Upper lobe of left lung (tissue), 4 donors: ENCODE measurements around the gene ITPR1.

Source experiments
- POLR2A ChIP-seq, 4 donors: fragments of 450-650 bp; IDR thresholded peaks; one replicate each; pipeline ENCODE4 v1.5.1; 2016 to 2017; ENCODE audit warnings: antibody characterized with exemption in 4 of 4, mild to moderate bottlenecking in 2 of 4
- POLR2AphosphoS5 ChIP-seq, 2 donors: sonication (generic); formaldehyde crosslinking; IDR thresholded peaks; one replicate each; pipeline ENCODE4 v1.5.1; 2017; ENCODE audit warnings: antibody characterized with exemption in 2 of 2
- TF ChIP-seq, protein P1 (sequence below), 6 experiments: fragments of 450-650 bp in 4 of 6; fragments of 200-600 bp in 2 of 6; sonication (generic) in 2 of 6; IDR thresholded peaks; one replicate each; pipeline ENCODE4 v1.5.1; 2016 to 2019; ENCODE audit warnings: antibody characterized with exemption in 6 of 6

DNA sequence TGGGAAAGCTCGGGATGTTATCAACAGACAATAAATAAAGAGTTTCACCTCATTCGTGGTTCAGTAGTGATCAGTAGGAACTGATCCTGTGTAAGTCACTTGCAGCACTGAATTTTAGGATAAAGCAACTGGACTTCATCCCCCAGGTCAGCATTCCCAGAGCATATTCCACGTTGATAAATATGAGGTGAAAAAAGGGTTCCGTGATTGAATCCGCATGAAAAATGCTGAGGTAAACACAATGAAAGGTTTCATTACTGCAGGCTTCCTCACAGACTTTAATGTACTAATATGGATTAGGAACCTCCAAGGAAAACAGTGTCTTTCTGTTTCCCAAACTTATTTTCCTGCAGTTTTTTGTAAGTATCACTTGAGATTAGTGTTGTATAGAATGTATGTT lies 308.7 kb downstream of the ITPR1 start:
- TF ChIP-seq, protein P1, sequence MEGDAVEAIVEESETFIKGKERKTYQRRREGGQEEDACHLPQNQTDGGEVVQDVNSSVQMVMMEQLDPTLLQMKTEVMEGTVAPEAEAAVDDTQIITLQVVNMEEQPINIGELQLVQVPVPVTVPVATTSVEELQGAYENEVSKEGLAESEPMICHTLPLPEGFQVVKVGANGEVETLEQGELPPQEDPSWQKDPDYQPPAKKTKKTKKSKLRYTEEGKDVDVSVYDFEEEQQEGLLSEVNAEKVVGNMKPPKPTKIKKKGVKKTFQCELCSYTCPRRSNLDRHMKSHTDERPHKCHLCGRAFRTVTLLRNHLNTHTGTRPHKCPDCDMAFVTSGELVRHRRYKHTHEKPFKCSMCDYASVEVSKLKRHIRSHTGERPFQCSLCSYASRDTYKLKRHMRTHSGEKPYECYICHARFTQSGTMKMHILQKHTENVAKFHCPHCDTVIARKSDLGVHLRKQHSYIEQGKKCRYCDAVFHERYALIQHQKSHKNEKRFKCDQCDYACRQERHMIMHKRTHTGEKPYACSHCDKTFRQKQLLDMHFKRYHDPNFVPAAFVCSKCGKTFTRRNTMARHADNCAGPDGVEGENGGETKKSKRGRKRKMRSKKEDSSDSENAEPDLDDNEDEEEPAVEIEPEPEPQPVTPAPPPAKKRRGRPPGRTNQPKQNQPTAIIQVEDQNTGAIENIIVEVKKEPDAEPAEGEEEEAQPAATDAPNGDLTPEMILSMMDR (IDR thresholded peaks at IDR 0.05) = no peak
- no peak for TF ChIP-seq POLR2AphosphoS5 (IDR thresholded peaks at IDR 0.05)
- TF ChIP-seq POLR2A (IDR thresholded peaks at IDR 0.05) = no peak
